Transverse colon (tissue), 4 donors: Measurements from ENCODE around the gene DCTN5. TPM values are rescaled to one million over a fixed set of nuclear protein-coding genes. Genes with fewer than 3 reads are reported as not detected.
"Not testable (repeated sequence)": the region's sequence is repeated elsewhere in the genome, so short reads cannot be mapped to it uniquely, and the experiment has no call there.

Experiments
- DNase-seq: peaks from one replicate; pipeline ENCODE4 v3.0.0-alpha.2; 2019
- H3K27ac ChIP-seq, 4 donors: fragments of 200-600 bp; sonication (generic); 2 replicates each; pipeline ENCODE4 v1.5.1; 2016 to 2018; ENCODE audit warnings: inconsistent platforms in 4 of 4
- H3K27me3 ChIP-seq: fragments of 200-600 bp; sonication (generic); 2 replicates; pipeline ENCODE4 v1.5.1; 2017; ENCODE audit warnings: inconsistent platforms
- H3K36me3 ChIP-seq, 4 donors: fragments of 200-600 bp; sonication (generic); 2 replicates each; pipeline ENCODE4 v1.5.1; 2017 to 2019; ENCODE audit warnings: inconsistent platforms in 4 of 4
- H3K4me1 ChIP-seq, 4 donors: fragments of 200-600 bp; sonication (generic); 2 replicates each; pipeline ENCODE4 v1.5.1; 2017 to 2020; ENCODE audit warnings: inconsistent platforms in 4 of 4
- H3K4me3 ChIP-seq, 4 donors: fragments of 200-600 bp; sonication (generic); 1 replicate in 1 of 4; 2 replicates in 3 of 4; pipeline versions ENCODE4 v1.5.1 to v1.6.1; 2017 to 2019; ENCODE audit warnings: inconsistent platforms in 4 of 4
- H3K9me3 ChIP-seq, 2 donors: fragments of 200-600 bp; sonication (generic); 2 replicates each; pipeline ENCODE4 v1.5.1; 2017 to 2019; ENCODE audit warnings: inconsistent platforms in 2 of 2
- EP300 ChIP-seq: sonication (generic); formaldehyde crosslinking; IDR thresholded peaks from one replicate; pipeline ENCODE4 v1.6.1; 2017; ENCODE audit warnings: antibody characterized with exemption, low read depth
- POLR2A ChIP-seq: fragments of 450-650 bp; IDR thresholded peaks from one replicate; pipeline ENCODE4 v1.6.1; 2016; ENCODE audit warnings: antibody characterized with exemption, mild to moderate bottlenecking, moderate library complexity
- POLR2AphosphoS5 ChIP-seq, 3 donors: sonication (generic); formaldehyde crosslinking; IDR thresholded peaks; one replicate each; pipeline ENCODE4 v1.6.1; 2016; ENCODE audit warnings: antibody characterized with exemption in 3 of 3
- WGBS, 2 donors: methylation state at CpG; one replicate each; pipeline ENCODE4 v1.1.5; 2018; ENCODE audit warnings: low coverage in 1 of 2; 5-methylcytosine and 5-hydroxymethylcytosine counted together
- in situ Hi-C, 4 donors: fragments of 200-750 bp; cut with MboI; loops; one replicate each; pipeline versions ENCODE4 v1.15.0 to v1.15.1; 2017; ENCODE audit warnings: low sequenced_read_pairs in 3 of 4, low pct_ligation_motif_present in 1 of 4, low pct_unique_long_range_greater_than_20kb in 1 of 4
- intact Hi-C: fragments of 100-400 bp; cut with DNase I; formaldehyde crosslinking; loops from one replicate; pipeline ENCODE4 v1.15.1; 2023; ENCODE audit warnings: low total_unique reads
- total RNA-seq, 4 donors: library from RNA; depleted of rRNA; stranded (reverse); fragments of >200 nt; gene quantifications; one replicate each; pipeline ENCODE4 v1.1.0, GENCODE V29; 2016
- TF ChIP-seq, protein P1 (sequence below), 5 experiments: fragments of 200-600 bp in 3 of 5; fragments of 450-650 bp in 2 of 5; sonication (generic) in 3 of 5; IDR thresholded peaks; 1 replicate in 2 of 5; 2 replicates in 3 of 5; pipeline ENCODE4 v1.5.1; 2016 to 2017; ENCODE audit warnings: antibody characterized with exemption in 5 of 5, inconsistent platforms in 3 of 5, mild to moderate bottlenecking in 2 of 5, moderate library complexity in 1 of 5

DCTN5 gene
- total RNA-seq, 4 donors from 2014 or later = 8.0 to 52.2 (median 37.5) TPM

DNA sequence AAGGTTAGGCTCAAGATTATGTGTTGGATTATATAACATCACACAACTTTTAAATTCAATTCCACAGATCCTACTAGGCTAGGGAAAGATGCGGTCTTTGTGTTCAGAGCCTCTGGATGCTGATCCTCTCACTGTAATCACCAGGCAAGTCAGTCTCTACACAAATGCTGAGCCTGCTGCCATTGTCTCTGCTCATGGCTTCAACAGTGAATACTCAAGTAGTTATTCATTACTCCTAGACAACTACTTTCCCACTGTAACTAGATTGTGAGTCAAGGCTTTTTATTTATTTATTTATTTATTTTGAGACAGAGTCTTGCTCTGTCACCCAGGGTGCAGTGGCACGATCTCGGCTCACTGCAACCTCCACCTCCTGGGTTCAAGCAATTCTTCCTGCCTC is 29.3 kb upstream of the DCTN5 start:
- H3K27me3 ChIP-seq = no peaks in the 10 kb centered on the region
- peaks cover 0 to 7% (median 2%) of the 10 kb centered on the region in 4 donors for H3K36me3 ChIP-seq
- no peak overlapping the region for H3K27ac ChIP-seq
- H3K4me1 ChIP-seq = no peaks in the 10 kb centered on the region
- TF ChIP-seq POLR2AphosphoS5 (IDR thresholded peaks at IDR 0.05) = no peak
- TF ChIP-seq, protein P1, sequence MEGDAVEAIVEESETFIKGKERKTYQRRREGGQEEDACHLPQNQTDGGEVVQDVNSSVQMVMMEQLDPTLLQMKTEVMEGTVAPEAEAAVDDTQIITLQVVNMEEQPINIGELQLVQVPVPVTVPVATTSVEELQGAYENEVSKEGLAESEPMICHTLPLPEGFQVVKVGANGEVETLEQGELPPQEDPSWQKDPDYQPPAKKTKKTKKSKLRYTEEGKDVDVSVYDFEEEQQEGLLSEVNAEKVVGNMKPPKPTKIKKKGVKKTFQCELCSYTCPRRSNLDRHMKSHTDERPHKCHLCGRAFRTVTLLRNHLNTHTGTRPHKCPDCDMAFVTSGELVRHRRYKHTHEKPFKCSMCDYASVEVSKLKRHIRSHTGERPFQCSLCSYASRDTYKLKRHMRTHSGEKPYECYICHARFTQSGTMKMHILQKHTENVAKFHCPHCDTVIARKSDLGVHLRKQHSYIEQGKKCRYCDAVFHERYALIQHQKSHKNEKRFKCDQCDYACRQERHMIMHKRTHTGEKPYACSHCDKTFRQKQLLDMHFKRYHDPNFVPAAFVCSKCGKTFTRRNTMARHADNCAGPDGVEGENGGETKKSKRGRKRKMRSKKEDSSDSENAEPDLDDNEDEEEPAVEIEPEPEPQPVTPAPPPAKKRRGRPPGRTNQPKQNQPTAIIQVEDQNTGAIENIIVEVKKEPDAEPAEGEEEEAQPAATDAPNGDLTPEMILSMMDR (IDR thresholded peaks at IDR 0.05) = no peak
- TF ChIP-seq EP300 = no peak
- no peak for TF ChIP-seq POLR2A
- H3K9me3 ChIP-seq = no peaks in the 10 kb centered on the region
- intact Hi-C loops = no loop called here
- in situ Hi-C loops = no loop called here
- DNase-seq = no peak
- no peak overlapping the region for H3K4me3 ChIP-seq
- 96% methylated on average over 3 of the region's 3 CpGs; no CpG with 5 or more reads in 1 of the 2 donors for WGBS, 2 donors

GRCh38 chr16:23615805-23616204 is 25.5 kb upstream of the DCTN5 start:
- no peaks in the 10 kb centered on the region for H3K9me3 ChIP-seq
- H3K4me3 ChIP-seq = no peak overlapping the region
- no peaks in the 10 kb centered on the region for H3K27me3 ChIP-seq
- peak overlapping the region in 1 of 4 donors; percentile 1 for H3K27ac ChIP-seq
- in situ Hi-C loops = no loop called here
- peaks cover 0 to 43% (median 13%) of the 10 kb centered on the region in 4 donors for H3K36me3 ChIP-seq
- DNase-seq = no peak
- TF ChIP-seq POLR2A (no peak), EP300 (no peak)
- WGBS, 2 donors = 70 to 80% methylated on average over 4 to 9 of the region's 9 CpGs
- intact Hi-C loops = no loop called here
- H3K4me1 ChIP-seq = no peaks in the 10 kb centered on the region

DNA sequence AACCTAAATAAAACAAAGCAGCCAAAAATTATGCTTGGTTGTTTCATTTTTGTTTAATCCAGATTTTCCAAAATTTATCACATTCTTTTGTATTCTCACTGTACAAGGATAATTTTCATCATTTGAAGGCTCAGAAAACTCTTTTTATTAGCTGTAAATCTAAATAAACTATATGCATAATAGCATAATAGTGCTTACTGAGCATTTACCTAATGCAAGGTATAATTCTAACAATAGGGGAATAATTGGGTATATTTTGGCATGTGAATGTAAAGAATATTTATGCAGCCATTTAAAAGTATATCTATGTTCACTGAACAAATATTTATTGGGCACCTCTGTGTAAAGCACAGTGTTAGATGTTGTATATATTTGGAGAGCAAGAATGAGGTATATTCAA is 17.2 kb upstream of the DCTN5 start:
- in situ Hi-C loops (no loop called here), intact Hi-C loops (no loop called here)
- Histone ChIP-seq H3K36me3 (peaks cover 0 to 74% (median 33%) of the 10 kb centered on the region in 4 donors), H3K9me3 (no peaks in the 10 kb centered on the region), H3K4me1 (no peaks in the 10 kb centered on the region), H3K4me3 (no peak overlapping the region), H3K27ac (no peak overlapping the region), H3K27me3 (no peaks in the 10 kb centered on the region)
- no peak for DNase-seq
- TF ChIP-seq POLR2AphosphoS5 (IDR thresholded peaks at IDR 0.05) (no peak), EP300 (no peak), POLR2A (no peak)
- TF ChIP-seq, protein P1 (IDR thresholded peaks at IDR 0.05) = no peak

GRCh38 chr16:23629516-23629915 is 11.8 kb upstream of the DCTN5 start:
- DNase-seq = no peak
- TF ChIP-seq EP300 (no peak), POLR2AphosphoS5 (IDR thresholded peaks at IDR 0.05) (no peak), POLR2A (no peak)
- TF ChIP-seq, protein P1 (IDR thresholded peaks at IDR 0.05) = no peak
- no peaks in the 10 kb centered on the region for H3K27me3 ChIP-seq
- H3K27ac ChIP-seq = no peak overlapping the region
- intact Hi-C loops (no loop called here), in situ Hi-C loops (no loop called here)
- H3K4me3 ChIP-seq = no peak overlapping the region
- WGBS, 2 donors = 91 to 98% methylated on average over 5 to 8 of the region's 8 CpGs
- no peaks in the 10 kb centered on the region for H3K4me1 ChIP-seq
- no peaks in the 10 kb centered on the region for H3K9me3 ChIP-seq
- peaks cover 0 to 39% (median 17%) of the 10 kb centered on the region in 4 donors for H3K36me3 ChIP-seq

- peaks cover 0 to 39% (median 15%) of the 10 kb centered on the region in 4 donors for H3K36me3 ChIP-seq
- H3K27ac ChIP-seq, DNase-seq, H3K9me3 ChIP-seq, intact Hi-C loops, in situ Hi-C loops, H3K27me3 ChIP-seq, H3K4me3 ChIP-seq, H3K4me1 ChIP-seq: not testable (repeated sequence)
- 91% methylated on average over 3 of the region's 3 CpGs; no CpG with 5 or more reads in 1 of the 2 donors for WGBS, 2 donors
Observed at GRCh38 chr16:23631874-23632273, 9.4 kb upstream of the DCTN5 start.
